Measurements from ENCODE around the gene ATG10. TPM values are rescaled to one million over a fixed set of nuclear protein-coding genes. Genes with fewer than 3 reads are reported as not detected.

ATG10 gene
- total RNA-seq, 1 experiment from 2014 or later: 12.2 TPM

GRCh38 chr5:82277987-82278710 is 306.3 kb downstream of the ATG10 start, which contains the start of gene RPS23 (continued):
- TF ChIP-seq EMX1 (CRISPR knock-in tag; IDR thresholded peaks at IDR 0.05) (0 out of 2 replicates have a peak, but pooled peaks have one; percentile 36), USF1 (CRISPR knock-in tag; IDR thresholded peaks at IDR 0.05) (no peak), ZNF425 (CRISPR knock-in tag; conservative IDR thresholded peaks at IDR 0.05) (no peak), NR1H2 (CRISPR knock-in tag; IDR thresholded peaks at IDR 0.05) (no peak), ZSCAN18 (CRISPR knock-in tag; IDR thresholded peaks at IDR 0.05) (no peak), ZNF671 (CRISPR knock-in tag; IDR thresholded peaks at IDR 0.05) (peak; percentile 73; the same call in 1 of the 2 replicates), ZNF532 (CRISPR knock-in tag; IDR thresholded peaks at IDR 0.05; ENCODE audit: borderline replicate concordance) (no peak), NR3C1 (CRISPR knock-in tag; conservative IDR thresholded peaks at IDR 0.05; ENCODE audit: low read depth) (no peak), RORB (CRISPR knock-in tag; IDR thresholded peaks at IDR 0.05) (no peak), TEAD4 (CRISPR knock-in tag; IDR thresholded peaks at IDR 0.05) (no peak), JUN (CRISPR knock-in tag; IDR thresholded peaks at IDR 0.05) (peak; percentile 37; the same call in 1 of the 2 replicates), SMAD3 (CRISPR knock-in tag; IDR thresholded peaks at IDR 0.05; ENCODE audit: borderline replicate concordance) (no peak), MXD4 (CRISPR knock-in tag; IDR thresholded peaks at IDR 0.05; ENCODE audit: borderline replicate concordance) (no peak), FOXP1 (CRISPR knock-in tag; IDR thresholded peaks at IDR 0.05; ENCODE audit: borderline replicate concordance) (peak; percentile 54; the same call in 1 of the 2 replicates), IRF1 (CRISPR knock-in tag; IDR thresholded peaks at IDR 0.05) (0 out of 2 replicates have a peak, but pooled peaks have one; percentile 37), USF2 (CRISPR knock-in tag; IDR thresholded peaks at IDR 0.05) (no peak), NFYB (CRISPR knock-in tag; conservative IDR thresholded peaks at IDR 0.05; ENCODE audit: low read depth) (no peak)

Measured in WTC11 (cell line).